ENCODE data around the gene SLC37A3.

DNA sequence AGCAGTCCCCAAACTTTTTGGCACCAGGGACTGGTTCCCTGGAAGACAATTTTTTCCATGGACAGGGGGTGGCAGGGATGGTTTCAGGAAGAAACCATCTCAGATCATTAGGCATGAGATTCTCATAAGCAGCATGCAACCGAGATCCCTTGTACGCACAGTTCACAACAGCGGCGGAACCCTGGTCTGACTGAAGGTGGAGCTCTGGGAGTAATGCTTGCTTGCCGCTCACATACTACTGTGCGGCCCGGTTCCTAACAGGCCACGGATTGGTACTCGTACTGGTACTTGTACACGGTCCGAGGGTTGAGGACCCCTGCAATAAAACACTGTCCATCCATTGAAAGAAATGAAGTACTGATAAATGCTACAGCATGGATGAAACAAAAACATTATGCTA is 48.1 kb upstream of the SLC37A3 start:
- TF ChIP-seq, protein P1, sequence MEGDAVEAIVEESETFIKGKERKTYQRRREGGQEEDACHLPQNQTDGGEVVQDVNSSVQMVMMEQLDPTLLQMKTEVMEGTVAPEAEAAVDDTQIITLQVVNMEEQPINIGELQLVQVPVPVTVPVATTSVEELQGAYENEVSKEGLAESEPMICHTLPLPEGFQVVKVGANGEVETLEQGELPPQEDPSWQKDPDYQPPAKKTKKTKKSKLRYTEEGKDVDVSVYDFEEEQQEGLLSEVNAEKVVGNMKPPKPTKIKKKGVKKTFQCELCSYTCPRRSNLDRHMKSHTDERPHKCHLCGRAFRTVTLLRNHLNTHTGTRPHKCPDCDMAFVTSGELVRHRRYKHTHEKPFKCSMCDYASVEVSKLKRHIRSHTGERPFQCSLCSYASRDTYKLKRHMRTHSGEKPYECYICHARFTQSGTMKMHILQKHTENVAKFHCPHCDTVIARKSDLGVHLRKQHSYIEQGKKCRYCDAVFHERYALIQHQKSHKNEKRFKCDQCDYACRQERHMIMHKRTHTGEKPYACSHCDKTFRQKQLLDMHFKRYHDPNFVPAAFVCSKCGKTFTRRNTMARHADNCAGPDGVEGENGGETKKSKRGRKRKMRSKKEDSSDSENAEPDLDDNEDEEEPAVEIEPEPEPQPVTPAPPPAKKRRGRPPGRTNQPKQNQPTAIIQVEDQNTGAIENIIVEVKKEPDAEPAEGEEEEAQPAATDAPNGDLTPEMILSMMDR (conservative IDR thresholded peaks at IDR 0.05 in 1 of 2, IDR thresholded peaks at IDR 0.05 in 1 of 2; ENCODE audit: extremely low read depth in 1 of 2, insufficient read depth in 1 of 2, low read depth in 1 of 2, low read length in 2 of 2) = no peak
- no peak for TF ChIP-seq EZH2 (IDR thresholded peaks at IDR 0.05; ENCODE audit: borderline replicate concordance, low read length)

All from mammary epithelial cell (primary cell).